ENCODE data around the gene PTPA. TPM values are rescaled to one million over a fixed set of nuclear protein-coding genes. Genes with fewer than 3 reads are reported as not detected.

Gene PTPA
- total and polyA plus RNA-seq, 2 donors (not counting 3 experiments of a cell fraction or from before 2014, with no cell fraction given): 97.7 to 121 TPM

GRCh38 chr9:129074106-129074505 is 37.1 kb upstream of the PTPA start:
- H3K27ac ChIP-seq (ENCODE audit: insufficient read depth, low read depth, low read length): no peak overlapping the region
- dilution Hi-C loops (cut with MboI; ENCODE audit: extremely low pct_ligation_motif_present, low sequenced_read_pairs): no loop called here
- TF ChIP-seq GATA2 (IDR thresholded peaks at IDR 0.05; ENCODE audit: insufficient read depth, insufficient read length, low read depth, low read length): no peak
- no peak for TF ChIP-seq EZH2 (IDR thresholded peaks at IDR 0.05; ENCODE audit: borderline replicate concordance, low read depth, low read length, severe bottlenecking)
- TF ChIP-seq, protein P1, sequence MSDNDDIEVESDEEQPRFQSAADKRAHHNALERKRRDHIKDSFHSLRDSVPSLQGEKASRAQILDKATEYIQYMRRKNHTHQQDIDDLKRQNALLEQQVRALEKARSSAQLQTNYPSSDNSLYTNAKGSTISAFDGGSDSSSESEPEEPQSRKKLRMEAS (IDR thresholded peaks at IDR 0.05; ENCODE audit: insufficient read depth, insufficient read length): no peak
- no peak for TF ChIP-seq FOS (IDR thresholded peaks at IDR 0.05; ENCODE audit: borderline replicate concordance, insufficient read depth, low read length)
- no peak for TF ChIP-seq MYC (IDR thresholded peaks at IDR 0.05; ENCODE audit: low read depth, low read length)
- no peak for TF ChIP-seq POLR2AphosphoS5 (IDR thresholded peaks at IDR 0.05; ENCODE audit: insufficient read depth, low read depth, low read length)
- no peak for TF ChIP-seq JUN (IDR thresholded peaks at IDR 0.05; ENCODE audit: borderline replicate concordance, insufficient read depth, insufficient read length, low read depth)
- TF ChIP-seq CTCF (IDR thresholded peaks at IDR 0.05; ENCODE audit: extremely low read depth in 1 of 2, insufficient read depth in 1 of 2, low read depth in 1 of 2, low read length in 2 of 2): no peak
- no peak for TF ChIP-seq POLR2A (IDR thresholded peaks at IDR 0.05; ENCODE audit: low read depth, low read length)
- H3K27me3 ChIP-seq (ENCODE audit: control insufficient read depth in 2 of 2, insufficient read depth in 2 of 2, low read length in 2 of 2): no peaks in the 10 kb centered on the region
- no peaks in the 10 kb centered on the region for H3K9me1 ChIP-seq (replicated peaks; ENCODE audit: control insufficient read depth, extremely low read depth, insufficient read depth, low read length)
- no peak overlapping the region for H3K4me2 ChIP-seq (ENCODE audit: insufficient read depth, low read length)
- POLR2A ChIA-PET: no interaction called here
- no peaks in the 10 kb centered on the region for H3K79me2 ChIP-seq (ENCODE audit: control insufficient read depth, insufficient read depth, low read length)
- no peak overlapping the region for H3K9ac ChIP-seq (replicated peaks; ENCODE audit: extremely low read depth, insufficient read depth, low read length)
- no peak overlapping the region for H3K4me3 ChIP-seq (replicated peaks in 1 of 3; ENCODE audit: insufficient read depth in 1 of 3, low read depth in 1 of 3, low read length in 3 of 3)
- CTCF ChIA-PET: interaction anchor here (1.5 kb wide), 1 partner anchor 15 kb away, joined by 5 read pairs; no protein-coding TSS in a partner anchor
- intact Hi-C loops (cut with micrococcal nuclease): no loop called here
- no peaks in the 10 kb centered on the region for H3K4me1 ChIP-seq (ENCODE audit: control insufficient read depth, extremely low read depth, insufficient read depth, low read length)
- H2AFZ ChIP-seq (ENCODE audit: low read depth, low read length): no peak overlapping the region
- no peak for FAIRE-seq
- no peak for DNase-seq (ENCODE audit: low read depth, low spot score)
- BruUV-seq (replicated peaks): no TSS peak
- peaks cover 0 to 5% of the 10 kb centered on the region in 2 experiments for H3K36me3 ChIP-seq (ENCODE audit: control insufficient read depth in 2 of 2, extremely low read depth in 1 of 2, insufficient read depth in 2 of 2, low read length in 2 of 2)
- no peaks in the 10 kb centered on the region for H4K20me1 ChIP-seq (replicated peaks; ENCODE audit: control insufficient read depth, extremely low read depth, insufficient read depth, low read length)
- no peaks in the 10 kb centered on the region for H3K9me3 ChIP-seq (replicated peaks; ENCODE audit: control insufficient read depth, insufficient read depth, low read length)

All from endothelial cell of umbilical vein (primary cell).